Uterus (tissue), 4 donors: ENCODE data around the gene FOXD4L6. TPM values are rescaled to one million over a fixed set of nuclear protein-coding genes. Genes with fewer than 3 reads are reported as not detected.
"Not testable (repeated sequence)": the region's sequence is repeated elsewhere in the genome, so short reads cannot be mapped to it uniquely, and the experiment has no call there.

Source experiments
- DNase-seq, 2 donors: peaks; one replicate each; pipeline ENCODE4 v3.0.0-alpha.2; 2019 to 2020
- H3K27ac ChIP-seq, 2 donors: fragments of 200-600 bp; sonication (generic); 1 replicate in 1 of 2; 2 replicates in 1 of 2; pipeline ENCODE4 v1.5.1; 2016 to 2018
- H3K27me3 ChIP-seq, 2 donors: fragments of 200-600 bp; sonication (generic); one replicate each; pipeline ENCODE4 v1.5.1; 2018 to 2019; ENCODE audit warnings: control low read depth in 1 of 2
- H3K36me3 ChIP-seq, 2 donors: fragments of 200-600 bp; sonication (generic); one replicate each; pipeline ENCODE4 v1.5.1; 2019; ENCODE audit warnings: control low read depth in 1 of 2
- H3K4me1 ChIP-seq, 2 donors: fragments of 200-600 bp; sonication (generic); one replicate each; pipeline ENCODE4 v1.5.1; 2018 to 2019; ENCODE audit warnings: control low read depth in 1 of 2
- H3K4me3 ChIP-seq, 2 donors: fragments of 200-600 bp; sonication (generic); 1 replicate in 1 of 2; 2 replicates in 1 of 2; pipeline ENCODE4 v1.5.1; 2018 to 2019; ENCODE audit warnings: mild to moderate bottlenecking in 1 of 2
- H3K9me3 ChIP-seq, 2 donors: fragments of 200-600 bp; sonication (generic); one replicate each; pipeline ENCODE4 v1.5.1; 2019; ENCODE audit warnings: control low read depth in 1 of 2
- intact Hi-C: fragments of 100-400 bp; cut with DNase I; formaldehyde crosslinking; loops from one replicate; pipeline ENCODE4 v1.15.1; 2023; ENCODE audit warnings: low total_unique reads
- total RNA-seq, 4 donors: library from RNA; depleted of rRNA in 3 of 4; stranded (reverse); fragments of >200 nt in 3 of 4; gene quantifications; one replicate each; pipeline versions ENCODE4 v1.1.0 to v1.2.4, GENCODE V29; 2014 to 2023
- donor health status: DM: yes; HTN: yes; CAD: no.

FOXD4L6 gene
- total RNA-seq = under 1 TPM in 1 of 4 donors, not detected in 3; 0.51 TPM

- H3K4me1 ChIP-seq, H3K27me3 ChIP-seq, H3K9me3 ChIP-seq, DNase-seq, intact Hi-C loops, H3K36me3 ChIP-seq, H3K4me3 ChIP-seq, H3K27ac ChIP-seq: not testable (repeated sequence)
Observed at GRCh38 chr9:41128581-41128980, at the start of gene FOXD4L6. Gene FOXD4L6 (minus strand): TSS chr9:41128681. CDS start chr9:41128383, 298 bp downstream.

DNA sequence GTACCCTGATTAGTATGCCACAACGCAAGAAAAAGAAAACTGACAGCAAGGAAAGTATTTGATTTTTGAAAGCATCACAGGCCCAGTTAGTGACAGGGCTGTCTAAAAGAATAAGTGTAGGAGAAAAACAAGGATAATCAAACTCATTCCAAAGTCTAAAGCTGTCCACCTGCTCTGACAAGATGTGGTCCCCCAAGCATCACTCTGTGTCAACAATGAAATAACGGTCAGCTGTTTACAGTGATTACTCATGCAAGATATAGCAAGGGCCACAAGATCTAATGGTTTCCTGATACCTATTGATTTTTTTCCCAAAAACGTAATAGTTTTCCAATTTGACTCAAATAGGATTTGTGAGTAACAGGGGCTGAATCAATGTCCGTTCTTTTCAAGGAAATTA is 46.5 kb upstream of the FOXD4L6 start:
- H3K4me1 ChIP-seq, H3K36me3 ChIP-seq, intact Hi-C loops, DNase-seq, H3K9me3 ChIP-seq, H3K27ac ChIP-seq, H3K27me3 ChIP-seq, H3K4me3 ChIP-seq: not testable (repeated sequence)

- H3K27me3 ChIP-seq, DNase-seq, H3K27ac ChIP-seq, H3K4me3 ChIP-seq, H3K4me1 ChIP-seq, intact Hi-C loops, H3K9me3 ChIP-seq, H3K36me3 ChIP-seq: not testable (repeated sequence)
Observed at GRCh38 chr9:41150116-41150515, 21.6 kb upstream of the FOXD4L6 start.

DNA sequence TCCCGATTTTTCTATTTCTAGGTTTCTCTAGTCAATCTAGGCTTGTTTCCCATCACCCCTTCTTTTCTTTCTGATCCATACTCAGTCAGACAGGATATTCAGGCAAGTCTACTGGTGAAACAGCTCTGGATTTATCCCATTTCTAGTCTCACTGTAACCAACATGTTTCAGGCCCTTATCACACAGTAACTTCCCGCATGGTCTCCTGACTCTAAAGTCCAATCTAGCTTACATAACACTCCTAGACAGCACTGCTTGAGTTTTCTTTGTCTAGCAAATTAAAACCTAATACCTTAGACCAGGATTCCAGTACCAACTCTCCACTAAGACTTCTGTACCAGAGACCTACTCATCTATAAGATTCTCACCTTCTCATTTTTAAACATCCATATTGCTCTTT is 13.4 kb upstream of the FOXD4L6 start:
- H3K4me1 ChIP-seq, H3K27me3 ChIP-seq, H3K9me3 ChIP-seq, H3K4me3 ChIP-seq, DNase-seq, H3K36me3 ChIP-seq, H3K27ac ChIP-seq, intact Hi-C loops: not testable (repeated sequence)

DNA sequence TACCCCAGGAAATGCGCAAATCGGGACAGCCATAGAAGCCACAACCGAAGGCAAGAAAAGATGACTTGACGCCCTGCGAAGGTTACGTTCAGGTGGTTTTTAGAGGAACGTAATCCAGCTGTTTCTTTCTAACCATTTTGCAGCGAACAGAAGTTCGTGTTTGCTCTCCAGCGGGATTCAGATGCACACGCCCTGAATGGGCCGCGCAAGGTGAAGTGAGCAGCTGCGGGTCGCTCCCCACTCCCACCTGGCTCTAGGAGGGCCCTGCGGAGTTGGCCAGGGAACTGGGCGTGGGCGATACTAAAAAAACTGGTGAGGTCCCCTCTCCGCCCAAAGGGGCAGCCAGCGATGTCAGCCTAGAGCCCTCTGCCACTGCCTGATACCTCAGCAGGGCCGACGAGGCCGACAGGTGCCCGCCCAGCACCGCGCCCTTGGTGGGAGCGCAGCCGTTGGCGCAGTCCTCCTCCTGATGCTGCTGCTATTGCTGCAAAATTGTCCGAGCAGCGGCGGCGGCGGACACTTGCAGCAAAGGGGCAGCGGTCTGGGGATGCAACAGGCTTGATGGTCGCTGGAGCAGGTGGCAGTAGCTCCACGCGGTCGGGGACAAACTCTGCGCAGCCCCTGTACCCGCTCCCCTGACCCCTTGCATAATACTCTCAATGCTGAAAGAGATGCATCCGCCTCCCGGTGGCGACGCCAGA is 1.6 kb downstream of the FOXD4L6 start:
- H3K4me3 ChIP-seq, DNase-seq, intact Hi-C loops, H3K36me3 ChIP-seq, H3K27ac ChIP-seq, H3K27me3 ChIP-seq, H3K9me3 ChIP-seq, H3K4me1 ChIP-seq: not testable (repeated sequence)

DNA sequence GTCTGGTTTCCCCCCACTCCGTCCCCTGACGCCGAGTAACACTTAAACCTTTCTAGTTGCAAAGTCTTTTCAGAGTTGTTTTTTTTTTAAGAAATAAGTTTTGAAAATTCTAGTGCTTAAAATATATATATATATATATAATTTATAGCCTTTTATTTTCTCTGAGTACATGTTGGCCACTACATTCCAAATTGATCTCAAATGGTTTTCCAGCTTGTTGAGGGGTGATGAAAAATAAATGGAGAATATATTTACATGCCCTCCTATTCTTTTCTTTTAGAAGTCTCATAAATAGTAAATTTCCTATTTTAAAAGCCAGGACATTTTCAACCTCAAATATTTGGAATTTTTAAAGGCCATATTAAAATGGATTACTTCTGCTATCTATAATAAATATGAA is 2.5 kb downstream of the FOXD4L6 start:
- H3K36me3 ChIP-seq, H3K27ac ChIP-seq, intact Hi-C loops, H3K9me3 ChIP-seq, H3K4me3 ChIP-seq, H3K4me1 ChIP-seq, H3K27me3 ChIP-seq, DNase-seq: not testable (repeated sequence)

DNA sequence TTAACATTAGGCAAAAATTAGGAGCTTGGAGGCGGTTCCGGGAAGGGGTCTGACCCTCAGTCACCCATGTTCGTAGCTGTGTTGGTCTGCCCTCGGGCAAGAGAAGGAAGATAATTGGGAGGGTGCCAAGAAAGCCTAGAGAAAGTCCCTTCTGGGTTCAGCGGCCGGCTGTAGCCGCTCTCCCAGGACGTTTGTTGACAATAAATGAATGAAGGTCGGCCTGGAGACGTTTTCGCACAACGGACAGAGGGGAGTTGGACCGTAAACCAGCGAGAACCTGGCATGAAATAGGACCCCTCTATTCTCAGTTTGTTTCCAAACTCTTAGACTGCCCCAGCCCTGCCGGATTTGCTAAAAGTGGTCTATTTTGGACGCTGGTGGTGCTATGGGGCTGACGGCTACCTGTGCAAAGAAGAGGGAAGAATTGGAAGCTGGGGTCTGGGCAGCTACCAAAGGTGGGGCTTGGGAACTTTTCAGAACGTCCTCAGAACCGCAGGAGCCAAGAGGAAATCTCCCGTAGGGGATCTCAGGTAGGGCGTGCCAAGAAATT is 3.3 kb downstream of the FOXD4L6 start:
- H3K4me3 ChIP-seq, H3K27ac ChIP-seq, intact Hi-C loops, H3K4me1 ChIP-seq, H3K36me3 ChIP-seq, H3K9me3 ChIP-seq, DNase-seq, H3K27me3 ChIP-seq: not testable (repeated sequence)

- H3K9me3 ChIP-seq, DNase-seq, H3K27ac ChIP-seq, H3K4me1 ChIP-seq, H3K27me3 ChIP-seq, intact Hi-C loops, H3K4me3 ChIP-seq, H3K36me3 ChIP-seq: not testable (repeated sequence)
Observed at GRCh38 chr9:41124250-41125108, 4.0 kb downstream of the FOXD4L6 start.

DNA sequence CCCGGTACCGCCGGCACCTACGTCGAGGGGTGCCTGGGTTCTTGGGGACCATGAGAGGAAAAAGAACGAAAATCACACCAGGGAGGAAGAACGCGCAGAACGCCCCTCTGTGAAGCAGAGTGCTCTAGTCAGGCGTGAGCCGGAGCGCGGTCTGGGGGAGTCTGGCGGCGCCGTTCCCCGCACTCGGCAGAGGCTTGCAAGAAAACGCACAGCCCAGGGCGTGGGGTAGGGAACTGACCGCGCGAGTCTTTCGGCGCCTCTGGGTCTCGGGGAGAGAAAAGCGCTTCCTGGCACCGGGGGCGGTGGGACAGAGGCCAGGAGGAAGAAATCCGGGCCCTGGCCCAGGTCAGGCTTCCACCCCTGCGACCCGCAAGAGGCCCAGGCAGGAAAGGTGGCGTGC is 4.7 kb downstream of the FOXD4L6 start:
- DNase-seq, H3K4me3 ChIP-seq, H3K9me3 ChIP-seq, H3K27ac ChIP-seq, H3K36me3 ChIP-seq, intact Hi-C loops, H3K4me1 ChIP-seq, H3K27me3 ChIP-seq: not testable (repeated sequence)

DNA sequence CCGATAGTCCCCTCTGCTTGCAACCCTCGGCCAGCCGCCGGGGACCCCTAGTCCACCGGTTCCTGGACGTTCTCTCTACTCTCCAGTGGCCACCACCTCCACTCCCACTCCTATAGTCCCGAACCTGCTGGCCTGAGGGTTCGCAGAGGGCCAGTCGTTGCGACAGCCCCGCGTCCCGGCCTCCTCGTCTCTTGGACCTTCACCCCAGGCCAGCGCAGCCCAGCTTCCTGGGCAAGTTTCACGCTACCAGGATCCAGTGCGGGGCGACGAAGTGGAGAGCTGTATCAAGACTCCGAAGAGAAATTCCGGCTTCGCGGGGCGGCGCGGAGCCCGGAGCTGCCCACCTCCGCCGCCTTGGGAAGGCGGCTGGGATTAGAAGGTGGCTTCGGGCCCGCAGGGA is 5.1 kb downstream of the FOXD4L6 start:
- H3K27ac ChIP-seq, H3K4me1 ChIP-seq, DNase-seq, H3K36me3 ChIP-seq, H3K27me3 ChIP-seq, intact Hi-C loops, H3K4me3 ChIP-seq, H3K9me3 ChIP-seq: not testable (repeated sequence)

- H3K36me3 ChIP-seq, H3K4me1 ChIP-seq, H3K9me3 ChIP-seq, H3K27ac ChIP-seq, H3K4me3 ChIP-seq, intact Hi-C loops, DNase-seq, H3K27me3 ChIP-seq: not testable (repeated sequence)
Observed at GRCh38 chr9:41120696-41121095, 7.8 kb downstream of the FOXD4L6 start.

DNA sequence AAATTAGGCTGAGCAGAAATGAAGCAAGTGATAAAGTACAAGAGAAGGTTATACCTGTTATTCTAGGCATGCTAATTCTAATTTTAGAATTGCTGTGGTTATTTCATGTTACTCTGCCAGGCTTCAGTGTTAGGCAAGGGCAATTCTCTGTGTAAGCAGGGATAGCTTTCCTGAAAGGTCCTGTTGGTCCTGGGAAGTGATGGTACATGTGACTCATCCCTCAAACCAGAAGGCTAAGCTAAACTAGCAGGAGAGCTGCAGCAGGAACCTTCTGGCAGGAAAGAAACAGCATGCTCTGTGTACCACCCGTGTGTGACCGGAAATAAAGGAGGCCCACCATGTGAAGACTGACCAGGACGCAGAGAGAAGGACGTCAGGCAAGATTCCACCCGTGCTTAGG is 8.8 kb downstream of the FOXD4L6 start:
- H3K4me3 ChIP-seq, intact Hi-C loops, H3K4me1 ChIP-seq, DNase-seq, H3K9me3 ChIP-seq, H3K36me3 ChIP-seq, H3K27ac ChIP-seq, H3K27me3 ChIP-seq: not testable (repeated sequence)

DNA sequence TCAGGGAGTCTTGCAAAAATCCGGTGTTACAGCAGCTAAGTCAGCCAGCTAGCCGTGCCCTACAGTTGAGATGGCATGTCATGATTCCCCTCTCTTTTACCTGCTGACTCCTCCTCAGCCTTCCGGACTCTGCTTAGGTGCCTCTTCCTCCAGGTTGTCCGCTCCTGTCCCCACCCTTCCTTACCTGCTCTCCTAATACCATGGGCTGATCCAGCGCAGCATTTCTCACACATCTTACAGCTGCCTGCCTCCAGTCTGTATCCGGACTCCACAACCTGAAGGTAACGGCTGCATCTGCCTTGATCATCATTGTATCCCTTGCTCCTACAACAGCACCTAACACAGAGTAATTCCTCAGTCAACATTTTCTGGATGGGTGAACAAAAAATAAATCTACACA is 9.2 kb downstream of the FOXD4L6 start:
- intact Hi-C loops = not testable (repeated sequence)

More for the DNA sequence above, 9.2 kb downstream of the FOXD4L6 start:
- not testable (repeated sequence) for H3K4me3 ChIP-seq, H3K4me1 ChIP-seq, H3K36me3 ChIP-seq, H3K27me3 ChIP-seq, H3K9me3 ChIP-seq, DNase-seq, H3K27ac ChIP-seq
